VCaP (cell line): Measurements from ENCODE around the gene ERICH6B.

Experiments
- H3K27ac ChIP-seq: fragments of 450-650 bp; 2 replicates; pipeline ENCODE4 v1.5.1; 2017
- CTCF ChIP-seq: fragments of 450-650 bp; conservative IDR thresholded peaks from 2 replicates; pipeline ENCODE4 v1.5.1; 2017; ENCODE audit warnings: mild to moderate bottlenecking, moderate library complexity

Gene ERICH6B

GRCh38 chr13:45511310-45512097 is 104.0 kb downstream of the ERICH6B start:
- peak overlapping the region; percentile 19; the same call in 1 of the 2 replicates for H3K27ac ChIP-seq
- peak; percentile 91 for TF ChIP-seq CTCF

DNA sequence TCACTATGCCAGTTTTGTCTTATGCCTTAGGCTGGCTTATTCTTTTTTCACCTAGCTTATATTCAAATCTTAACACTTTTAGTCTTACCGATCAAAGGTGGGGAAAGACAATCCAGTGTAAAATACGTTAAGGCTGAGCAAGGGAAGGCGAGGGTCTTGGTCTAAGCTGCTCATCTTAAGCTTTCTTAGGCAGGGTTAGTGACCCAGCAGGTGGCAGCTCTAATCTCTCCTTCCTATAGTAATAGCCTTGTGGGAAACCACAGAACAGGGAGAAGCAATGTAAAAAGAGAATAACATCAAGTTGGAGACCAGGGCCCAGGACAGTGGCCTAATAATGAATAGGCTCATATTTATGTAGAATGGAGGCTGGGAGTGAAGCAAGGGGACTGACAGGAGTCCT is 104.9 kb downstream of the ERICH6B start:
- H3K27ac ChIP-seq: peak overlapping the region; percentile 19; the same call in 1 of the 2 replicates

GRCh38 chr13:45508776-45509175 is 106.8 kb downstream of the ERICH6B start:
- TF ChIP-seq CTCF: no peak
- no peak overlapping the region for H3K27ac ChIP-seq

More for the DNA sequence above, 104.9 kb downstream of the ERICH6B start:
- TF ChIP-seq CTCF: no peak

DNA sequence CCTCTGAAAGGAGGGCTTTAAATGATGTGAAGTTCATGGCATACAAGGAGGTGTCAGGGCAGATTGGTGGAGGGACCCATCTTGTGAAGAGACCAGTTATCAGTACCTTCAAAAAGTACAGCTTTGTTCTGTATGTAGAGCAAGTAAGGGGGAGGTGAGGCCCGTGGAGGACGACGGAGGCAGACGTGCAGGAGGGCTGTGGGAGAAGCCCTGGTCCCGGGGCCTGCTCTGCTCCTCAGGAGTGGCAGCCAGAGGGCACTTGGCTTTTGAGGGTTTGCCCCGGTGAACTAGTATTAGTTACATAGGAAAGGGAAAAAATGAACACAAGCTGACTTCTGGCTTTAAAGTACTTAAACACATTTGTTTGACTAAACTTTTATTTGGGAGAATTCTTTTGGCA is 108.7 kb downstream of the ERICH6B start:
- no peak overlapping the region for H3K27ac ChIP-seq
- TF ChIP-seq CTCF: no peak

GRCh38 chr13:45503658-45504057 is 111.9 kb downstream of the ERICH6B start:
- no peak overlapping the region for H3K27ac ChIP-seq
- TF ChIP-seq CTCF: no peak

DNA sequence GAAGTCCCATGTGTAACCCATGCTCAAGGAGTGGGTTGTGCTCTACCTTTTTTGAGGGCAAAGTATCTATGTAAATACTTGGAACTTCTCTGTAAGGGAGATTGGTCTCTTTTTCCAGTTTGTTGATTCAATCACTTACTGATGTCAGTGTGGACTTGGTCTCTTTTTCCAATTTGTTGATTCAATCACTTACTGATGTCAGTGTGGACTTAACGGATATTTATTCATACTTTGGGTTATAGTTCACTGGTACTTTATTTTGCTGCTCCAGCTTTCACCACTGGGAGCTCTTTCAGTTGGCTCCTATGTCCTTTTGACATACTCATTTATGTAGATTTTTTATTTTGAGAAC is 114.4 kb downstream of the ERICH6B start:
- no peak overlapping the region for H3K27ac ChIP-seq
- no peak for TF ChIP-seq CTCF

DNA sequence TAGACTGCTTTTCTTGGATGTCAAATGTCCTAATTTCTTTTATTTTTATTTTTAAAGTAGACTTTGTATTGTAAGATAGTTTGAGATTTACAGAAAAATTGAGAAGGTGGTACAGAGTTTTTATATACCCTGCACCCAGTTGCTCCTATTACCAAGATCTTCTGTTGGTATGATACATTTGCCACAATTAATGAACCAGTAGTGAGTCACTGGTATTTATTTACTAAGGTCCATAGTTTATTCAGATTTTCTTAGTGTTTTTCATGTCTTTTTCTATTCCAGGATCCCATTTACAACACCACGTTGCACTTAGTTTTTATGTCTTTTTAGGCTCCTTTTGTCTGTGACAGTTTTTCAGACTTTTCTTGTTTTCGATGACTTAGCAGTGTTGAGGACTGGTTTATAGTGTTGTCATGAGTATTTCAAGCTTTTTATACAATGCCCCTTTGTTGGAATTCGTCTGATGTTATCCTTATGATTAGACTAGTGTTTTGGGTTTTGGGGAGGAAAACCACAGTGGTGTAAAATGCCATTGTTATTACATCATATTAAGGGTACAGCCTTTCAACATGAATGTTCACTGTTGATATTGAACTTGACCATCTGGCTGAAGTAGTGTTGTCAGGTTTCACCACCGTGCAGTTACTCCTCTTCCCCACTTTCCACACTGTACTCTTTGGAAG is 114.9 kb downstream of the ERICH6B start:
- H3K27ac ChIP-seq: no peak overlapping the region
- TF ChIP-seq CTCF: no peak
